DND-41 (cell line): ENCODE data around the gene USP54.

Source experiments
- ATAC-seq: fragments of 200-7000 bp; cut with Tn5 transposase; 3 replicates; pipeline ENCODE4 v1.9.1; 2021; ENCODE audit warnings: low read depth; ENCODE audit not compliant: insufficient read depth
- DNase-seq: peaks from one replicate; pipeline ENCODE4 v3.0.0-alpha.2; 2020
- H2AFZ ChIP-seq: 2 replicates; pipeline ENCODE4 v1.6.0; 2012; ENCODE audit warnings: low read depth, low read length
- H3K27ac ChIP-seq: 2 replicates; pipeline ENCODE4 v1.5.1; 2012; ENCODE audit warnings: low read length, inconsistent platforms
- H3K27me3 ChIP-seq: fragments of 200-600 bp; sonication (generic); 2 replicates; pipeline ENCODE4 v1.6.0; 2012; ENCODE audit warnings: low read length, mild to moderate bottlenecking, inconsistent platforms; ENCODE audit not compliant: insufficient read depth, poor library complexity
- H3K36me3 ChIP-seq: 2 replicates; pipeline ENCODE4 v1.5.1; 2012; ENCODE audit warnings: low read length, inconsistent platforms; ENCODE audit not compliant: insufficient read depth
- H3K4me1 ChIP-seq: 2 replicates; pipeline ENCODE4 v1.5.1; 2012; ENCODE audit warnings: mild to moderate bottlenecking, low read length; ENCODE audit not compliant: insufficient read depth
- H3K4me2 ChIP-seq: 2 replicates; pipeline ENCODE4 v1.6.0; 2012; ENCODE audit warnings: mild to moderate bottlenecking, moderate library complexity, low read length, inconsistent platforms; ENCODE audit not compliant: insufficient read depth
- H3K4me3 ChIP-seq, 2 experiments: fragments of 200-600 bp in 1 of 2; shearing (Covaris generic) in 1 of 2; 2 replicates each; pipeline ENCODE4 v1.5.1; 2012 to 2016; ENCODE audit warnings: inconsistent platforms in 2 of 2, low read length in 2 of 2, mild to moderate bottlenecking in 2 of 2, low read depth in 1 of 2, moderate library complexity in 1 of 2
- H3K79me2 ChIP-seq: 2 replicates; pipeline ENCODE4 v1.6.0; 2012; ENCODE audit warnings: low read length, inconsistent platforms; ENCODE audit not compliant: insufficient read depth
- H3K9ac ChIP-seq: 2 replicates; pipeline ENCODE4 v1.6.0; 2012; ENCODE audit warnings: low read depth, mild to moderate bottlenecking, inconsistent platforms, low read length, moderate library complexity
- H3K9me3 ChIP-seq: 2 replicates; pipeline ENCODE4 v1.5.1; 2012; ENCODE audit warnings: low read length, moderate library complexity, mild to moderate bottlenecking, inconsistent platforms; ENCODE audit not compliant: insufficient read depth, severe bottlenecking
- H4K20me1 ChIP-seq: 2 replicates; pipeline ENCODE4 v1.6.0; 2012; ENCODE audit warnings: low read length; ENCODE audit not compliant: insufficient read depth
- CTCF ChIP-seq: IDR thresholded peaks from 2 replicates; pipeline ENCODE4 v1.5.1; 2012; ENCODE audit warnings: borderline replicate concordance, low read length, moderate library complexity, mild to moderate bottlenecking; ENCODE audit not compliant: poor library complexity, severe bottlenecking; ENCODE audit errors: extremely low read depth
- EZH2 ChIP-seq: IDR thresholded peaks from 3 replicates; pipeline ENCODE4 v1.6.1; 2012; ENCODE audit warnings: borderline replicate concordance, low read depth, mild to moderate bottlenecking, moderate library complexity, low read length, inconsistent platforms; ENCODE audit not compliant: severe bottlenecking

USP54 gene

DNA sequence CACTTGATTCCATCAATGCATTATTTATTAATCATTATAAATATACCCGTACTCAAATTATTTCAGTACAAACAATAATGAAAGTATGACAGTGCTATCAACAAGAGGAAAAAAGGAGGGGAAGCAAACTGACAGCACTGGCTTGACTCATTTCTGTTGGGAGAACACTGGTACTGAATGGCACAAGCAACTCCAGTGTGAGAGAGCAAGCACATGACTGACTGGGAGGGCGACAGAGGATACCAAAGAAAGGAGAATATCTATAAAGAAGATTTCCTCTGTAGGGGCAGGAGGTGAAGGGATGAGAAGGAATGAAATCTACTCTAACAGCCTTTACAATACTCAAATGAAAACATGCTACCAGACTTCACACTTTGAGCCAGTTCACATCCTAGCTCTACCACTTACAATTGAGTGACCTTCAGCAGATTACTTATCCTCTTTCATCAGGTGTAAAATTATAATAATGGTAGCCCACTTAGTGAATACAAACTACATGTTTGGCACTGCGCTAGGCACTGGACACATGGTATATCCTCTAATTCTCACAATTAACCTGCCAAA, 1.5 kb downstream of the USP54 start:
- Histone ChIP-seq H3K9me3 (no peaks in the 10 kb centered on the region), H3K27me3 (no peaks in the 10 kb centered on the region), H3K36me3 (no peaks in the 10 kb centered on the region), H3K27ac (no peak overlapping the region), H2AFZ (no peak overlapping the region), H3K4me1 (peaks cover 24% of the 10 kb centered on the region), H3K9ac (no peak overlapping the region), H3K4me3 (no peak overlapping the region), H3K79me2 (no peaks in the 10 kb centered on the region), H3K4me2 (no peak overlapping the region), H4K20me1 (no peaks in the 10 kb centered on the region)
- TF ChIP-seq EZH2, result no peak
- no peak for TF ChIP-seq CTCF
- DNase-seq (no peak), ATAC-seq (no peak)

- H3K4me2 ChIP-seq, result no peak overlapping the region
- H3K27me3 ChIP-seq, result no peaks in the 10 kb centered on the region
- no peaks in the 10 kb centered on the region for H3K36me3 ChIP-seq
- no peak for TF ChIP-seq EZH2
- TF ChIP-seq CTCF, result no peak
- no peak overlapping the region for H3K4me3 ChIP-seq
- no peaks in the 10 kb centered on the region for H3K79me2 ChIP-seq
- H3K9me3 ChIP-seq, result no peaks in the 10 kb centered on the region
- no peak overlapping the region for H3K27ac ChIP-seq
- H2AFZ ChIP-seq, result no peak overlapping the region
- DNase-seq (no peak), ATAC-seq (no peak)
- H3K9ac ChIP-seq, result no peak overlapping the region
- no peaks in the 10 kb centered on the region for H4K20me1 ChIP-seq
- H3K4me1 ChIP-seq, result peaks cover 24% of the 10 kb centered on the region
Observed at GRCh38 chr10:73588656-73589055, 2.5 kb downstream of the USP54 start.

GRCh38 chr10:73586583-73586984, 4.6 kb downstream of the USP54 start:
- no peaks in the 10 kb centered on the region for H3K79me2 ChIP-seq
- no peak overlapping the region for H3K27ac ChIP-seq
- no peaks in the 10 kb centered on the region for H4K20me1 ChIP-seq
- H3K9me3 ChIP-seq, result no peaks in the 10 kb centered on the region
- H3K36me3 ChIP-seq, result no peaks in the 10 kb centered on the region
- H2AFZ ChIP-seq, result no peak overlapping the region
- ATAC-seq (no peak), DNase-seq (no peak)
- H3K9ac ChIP-seq, result no peak overlapping the region
- H3K4me3 ChIP-seq, result no peak overlapping the region
- peaks cover 11% of the 10 kb centered on the region for H3K4me1 ChIP-seq
- TF ChIP-seq CTCF, result no peak
- TF ChIP-seq EZH2, result no peak
- H3K27me3 ChIP-seq, result no peaks in the 10 kb centered on the region
- H3K4me2 ChIP-seq, result no peak overlapping the region

DNA sequence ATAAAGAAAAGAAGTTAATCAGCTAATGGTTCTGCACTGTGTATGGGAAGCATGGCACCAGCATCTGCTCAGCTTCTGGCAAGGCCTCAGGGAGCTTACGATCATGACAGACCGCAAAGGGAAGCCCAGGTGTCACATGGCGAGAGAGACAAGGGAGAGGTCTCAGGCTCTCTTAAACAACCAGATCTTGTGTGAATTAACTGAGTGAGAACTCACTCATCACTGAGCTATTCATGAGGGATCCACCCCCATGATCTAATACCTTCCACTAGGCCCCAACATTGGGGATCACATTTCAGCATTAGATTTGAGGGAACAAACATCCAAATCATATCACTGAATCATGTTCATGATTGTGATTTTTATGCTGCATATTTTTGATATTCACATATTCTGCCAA, 5.8 kb downstream of the USP54 start:
- Histone ChIP-seq H3K4me2 (no peak overlapping the region), H3K9ac (no peak overlapping the region), H3K9me3 (no peaks in the 10 kb centered on the region), H3K27ac (no peak overlapping the region), H3K4me3 (no peak overlapping the region), H3K36me3 (no peaks in the 10 kb centered on the region), H4K20me1 (no peaks in the 10 kb centered on the region), H2AFZ (no peak overlapping the region), H3K27me3 (no peaks in the 10 kb centered on the region), H3K4me1 (no peaks in the 10 kb centered on the region), H3K79me2 (no peaks in the 10 kb centered on the region)
- TF ChIP-seq EZH2 (no peak), CTCF (no peak)
- DNase-seq, result no peak
- no peak for ATAC-seq
